Upper lobe of left lung (tissue), 4 donors: ENCODE results near the gene REM1.

Experiments used
- EP300 ChIP-seq, 4 donors: sonication (generic); formaldehyde crosslinking; IDR thresholded peaks; one replicate each; pipeline ENCODE4 v1.5.1; 2017; ENCODE audit warnings: antibody characterized with exemption in 4 of 4, control low read depth in 2 of 4
- POLR2A ChIP-seq, 4 donors: fragments of 450-650 bp; IDR thresholded peaks; one replicate each; pipeline ENCODE4 v1.5.1; 2016 to 2017; ENCODE audit warnings: antibody characterized with exemption in 4 of 4, mild to moderate bottlenecking in 2 of 4
- TF ChIP-seq, protein P1 (sequence below), 6 experiments: fragments of 450-650 bp in 4 of 6; fragments of 200-600 bp in 2 of 6; sonication (generic) in 2 of 6; IDR thresholded peaks; one replicate each; pipeline ENCODE4 v1.5.1; 2016 to 2019; ENCODE audit warnings: antibody characterized with exemption in 6 of 6

DNA sequence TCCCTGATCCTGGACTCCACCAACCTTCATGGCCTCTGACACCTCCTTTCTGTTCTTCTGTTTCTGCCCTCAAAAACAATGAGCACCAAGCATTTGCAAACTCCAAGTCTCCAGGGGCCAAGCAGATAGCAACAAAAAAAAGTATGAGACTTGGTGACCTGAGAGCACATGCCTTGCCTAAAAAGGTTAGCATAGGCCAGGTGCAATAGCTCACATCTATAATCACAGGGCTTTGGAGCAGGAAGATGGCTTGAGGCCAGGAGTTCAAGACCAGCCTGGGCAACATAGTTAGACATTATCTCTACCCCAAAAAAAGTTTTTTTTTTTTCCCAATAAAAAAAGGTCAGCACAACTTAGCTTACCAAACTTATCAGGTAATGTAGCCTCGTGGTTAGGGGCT, 25.4 kb downstream of the REM1 start:
- TF ChIP-seq EP300 (IDR thresholded peaks at IDR 0.05) (no peak), POLR2A (IDR thresholded peaks at IDR 0.05) (no peak)
- TF ChIP-seq, protein P1, sequence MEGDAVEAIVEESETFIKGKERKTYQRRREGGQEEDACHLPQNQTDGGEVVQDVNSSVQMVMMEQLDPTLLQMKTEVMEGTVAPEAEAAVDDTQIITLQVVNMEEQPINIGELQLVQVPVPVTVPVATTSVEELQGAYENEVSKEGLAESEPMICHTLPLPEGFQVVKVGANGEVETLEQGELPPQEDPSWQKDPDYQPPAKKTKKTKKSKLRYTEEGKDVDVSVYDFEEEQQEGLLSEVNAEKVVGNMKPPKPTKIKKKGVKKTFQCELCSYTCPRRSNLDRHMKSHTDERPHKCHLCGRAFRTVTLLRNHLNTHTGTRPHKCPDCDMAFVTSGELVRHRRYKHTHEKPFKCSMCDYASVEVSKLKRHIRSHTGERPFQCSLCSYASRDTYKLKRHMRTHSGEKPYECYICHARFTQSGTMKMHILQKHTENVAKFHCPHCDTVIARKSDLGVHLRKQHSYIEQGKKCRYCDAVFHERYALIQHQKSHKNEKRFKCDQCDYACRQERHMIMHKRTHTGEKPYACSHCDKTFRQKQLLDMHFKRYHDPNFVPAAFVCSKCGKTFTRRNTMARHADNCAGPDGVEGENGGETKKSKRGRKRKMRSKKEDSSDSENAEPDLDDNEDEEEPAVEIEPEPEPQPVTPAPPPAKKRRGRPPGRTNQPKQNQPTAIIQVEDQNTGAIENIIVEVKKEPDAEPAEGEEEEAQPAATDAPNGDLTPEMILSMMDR (IDR thresholded peaks at IDR 0.05) = no peak
